BJ (cell line): ENCODE results near the gene LRMDA. TPM values are rescaled to one million over a fixed set of nuclear protein-coding genes. Genes with fewer than 3 reads are reported as not detected.

ENCODE experiments used
- CTCF ChIA-PET: fragments of 350-600 bp; formaldehyde crosslinking; extraction: SDS; loops from one replicate; lab custom pipeline; 2021; ENCODE audit warnings: antibody characterized with exemption, inconsistent platforms; lab: Yijun Ruan, JAX
- POLR2A ChIA-PET: fragments of 300-600 bp; sonication (Branson Sonifier 250); formaldehyde crosslinking; extraction: SDS; loops from one replicate; lab custom pipeline; 2021; ENCODE audit warnings: antibody characterized with exemption; lab: Charles Lee
- DNase-seq: peaks from one replicate; pipeline ENCODE4 v3.0.0-alpha.2; 2011; ENCODE audit warnings: low read depth
- H3K27me3 ChIP-seq: 2 replicates; pipeline ENCODE4 v1.6.0; 2011; ENCODE audit warnings: low read length; ENCODE audit not compliant: control insufficient read depth, insufficient read depth
- H3K36me3 ChIP-seq: 2 replicates; pipeline ENCODE4 v1.5.1; 2011; ENCODE audit warnings: low read length; ENCODE audit not compliant: control insufficient read depth, insufficient read depth
- H3K4me3 ChIP-seq: 2 replicates; pipeline ENCODE4 v1.5.1; 2011; ENCODE audit warnings: low read depth, mild to moderate bottlenecking, control low read depth, low read length
- CTCF ChIP-seq: IDR thresholded peaks from 2 replicates; pipeline ENCODE4 v1.5.1; 2011; ENCODE audit warnings: low read depth, mild to moderate bottlenecking, control low read depth, inconsistent platforms, low read length, moderate library complexity; ENCODE audit not compliant: insufficient read depth
- polyA plus RNA-seq: library from polyadenylated mRNA; depleted of rRNA; stranded (reverse); fragments of >200 nt; gene quantifications from 2 replicates; pipeline ENCODE4 v1.2.3, GENCODE V29; 2011

The LRMDA gene
- polyA plus RNA-seq, 1 experiment = not detected

GRCh38 chr10:75665707-75666106 is 234.3 kb downstream of the LRMDA start:
- Histone ChIP-seq H3K4me3 (no peak overlapping the region), H3K36me3 (no peaks in the 10 kb centered on the region), H3K27me3 (no peaks in the 10 kb centered on the region)
- POLR2A ChIA-PET = no interaction called here
- DNase-seq = no peak
- CTCF ChIA-PET = interaction anchor here (0.6 kb wide), 1 partner anchor 150 kb away, joined by 4 read pairs; no protein-coding TSS in a partner anchor
- no peak for TF ChIP-seq CTCF

GRCh38 chr10:75672111-75672671 is 240.8 kb downstream of the LRMDA start:
- no peaks in the 10 kb centered on the region for H3K36me3 ChIP-seq
- no peak overlapping the region for H3K4me3 ChIP-seq
- no peaks in the 10 kb centered on the region; the same call in 1 of the 2 replicates for H3K27me3 ChIP-seq
- TF ChIP-seq CTCF = no peak
- no peak for DNase-seq
- CTCF ChIA-PET = no interaction called here
- POLR2A ChIA-PET = interaction anchor here (0.6 kb wide), 1 partner anchor 300 kb away, joined by 3 read pairs; no protein-coding TSS in a partner anchor

GRCh38 chr10:75672842-75673241 is 241.4 kb downstream of the LRMDA start:
- POLR2A ChIA-PET = interaction anchor here (0.6 kb wide), 1 partner anchor 299 kb away, joined by 3 read pairs; no protein-coding TSS in a partner anchor
- no peak for DNase-seq

GRCh38 chr10:75677541-75677940 is 246.1 kb downstream of the LRMDA start:
- no peak overlapping the region for H3K4me3 ChIP-seq
- DNase-seq = no peak
- no peak for TF ChIP-seq CTCF
- POLR2A ChIA-PET = no interaction called here
- CTCF ChIA-PET = interaction anchor here (0.8 kb wide), 1 partner anchor 26 kb away, joined by 3 read pairs; no protein-coding TSS in a partner anchor
- H3K27me3 ChIP-seq = no peaks in the 10 kb centered on the region; the same call in 1 of the 2 replicates
- no peaks in the 10 kb centered on the region for H3K36me3 ChIP-seq

More at GRCh38 chr10:75672842-75673241, 241.4 kb downstream of the LRMDA start:
- H3K4me3 ChIP-seq = no peak overlapping the region
- TF ChIP-seq CTCF = no peak
- H3K27me3 ChIP-seq = no peaks in the 10 kb centered on the region; the same call in 1 of the 2 replicates
- no peaks in the 10 kb centered on the region for H3K36me3 ChIP-seq
- CTCF ChIA-PET = no interaction called here

DNA sequence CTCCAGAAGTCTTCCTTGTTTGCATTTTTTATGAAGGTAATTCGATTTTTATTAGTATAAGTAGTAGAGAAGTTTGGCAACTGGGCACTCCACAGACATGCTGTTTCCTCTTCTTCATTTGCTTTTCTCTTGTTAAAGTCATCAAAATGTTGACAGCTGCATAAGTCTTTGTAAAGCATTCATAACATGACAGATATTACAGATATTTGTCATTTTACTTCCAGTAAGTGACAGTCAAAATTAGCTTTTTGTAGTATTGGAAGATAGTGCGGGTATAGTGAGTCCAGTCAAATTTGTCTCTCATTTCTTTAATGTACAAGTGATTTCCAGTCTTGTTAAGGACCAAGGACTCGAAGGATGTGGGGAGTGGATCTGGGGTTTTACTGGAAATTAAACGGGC is 247.1 kb downstream of the LRMDA start:
- Histone ChIP-seq H3K36me3 (no peaks in the 10 kb centered on the region), H3K27me3 (no peaks in the 10 kb centered on the region; the same call in 1 of the 2 replicates), H3K4me3 (no peak overlapping the region)
- CTCF ChIA-PET = no interaction called here
- DNase-seq = no peak
- no peak for TF ChIP-seq CTCF
- POLR2A ChIA-PET = no interaction called here
